Activated effector memory CD4-positive, alpha-beta T cell treated with anti-CD3 and anti-CD28 coated beads, Interleukin-2, amount 50 U/mL, for 16 hours (primary cell): ENCODE results near the gene MOV10.
"Not testable (repeated sequence)": the region's sequence is repeated elsewhere in the genome, so short reads cannot be mapped to it uniquely, and the experiment has no call there.

Experiments used
- DNase-seq: peaks from one replicate; pipeline ENCODE4 v3.0.0-alpha.2; 2020

Gene MOV10

DNA sequence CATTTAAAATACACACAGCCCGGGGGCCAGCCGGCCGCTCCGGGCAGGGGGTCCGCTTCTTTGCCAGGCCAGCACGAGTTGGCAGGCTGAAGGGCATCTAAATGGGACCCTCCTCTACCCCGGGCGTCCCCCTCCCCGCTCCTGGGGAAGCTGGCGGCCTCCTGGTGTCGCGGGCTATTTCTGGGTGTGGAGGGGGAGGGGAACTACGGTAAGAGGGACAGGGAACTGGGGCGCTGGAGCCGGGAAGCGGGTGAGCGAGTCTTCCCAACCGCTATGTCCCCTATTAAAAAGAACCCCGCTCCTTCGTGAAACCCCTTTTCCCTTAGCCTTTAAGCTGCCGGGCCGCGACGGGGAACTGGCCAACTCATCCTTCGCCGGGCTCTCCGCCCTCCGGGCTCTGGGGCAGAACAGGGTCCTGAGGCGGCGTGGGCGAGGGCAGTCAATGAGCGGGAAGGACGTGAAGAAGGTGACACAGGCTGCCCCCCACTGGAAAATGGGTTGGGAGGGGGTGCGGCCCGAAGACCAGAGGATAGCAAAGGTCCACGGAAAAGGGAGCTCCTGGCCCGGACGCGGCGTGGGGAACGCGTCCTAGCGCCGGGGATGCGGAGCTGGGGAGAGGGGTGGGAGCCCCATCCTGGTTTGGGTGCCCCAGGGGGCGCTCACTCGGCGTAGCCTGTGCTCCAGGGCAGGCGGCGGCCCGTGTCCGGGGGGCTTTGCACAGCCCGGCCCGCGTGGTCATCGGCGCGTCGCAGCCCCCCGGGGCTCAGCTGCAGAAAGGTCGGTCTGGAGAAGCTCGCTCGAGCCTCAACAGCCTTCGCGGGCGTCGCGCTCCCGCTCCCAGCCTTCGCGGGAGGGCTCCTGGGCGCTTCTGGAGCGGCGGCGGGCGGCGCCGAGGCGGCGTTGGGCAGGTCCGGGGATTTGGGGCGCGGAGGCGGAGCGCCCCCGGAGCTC, 40.1 kb downstream of the MOV10 start:
- peak; percentile 70 for DNase-seq

GRCh38 chr1:112715264-112716053, 41.0 kb downstream of the MOV10 start, which contains the start of gene PPM1J:
Gene PPM1J, minus strand, starts transcription at chr1:112715332. Its CDS starts 31 bp downstream, at chr1:112715301.
- peak; percentile 99 for DNase-seq

DNA sequence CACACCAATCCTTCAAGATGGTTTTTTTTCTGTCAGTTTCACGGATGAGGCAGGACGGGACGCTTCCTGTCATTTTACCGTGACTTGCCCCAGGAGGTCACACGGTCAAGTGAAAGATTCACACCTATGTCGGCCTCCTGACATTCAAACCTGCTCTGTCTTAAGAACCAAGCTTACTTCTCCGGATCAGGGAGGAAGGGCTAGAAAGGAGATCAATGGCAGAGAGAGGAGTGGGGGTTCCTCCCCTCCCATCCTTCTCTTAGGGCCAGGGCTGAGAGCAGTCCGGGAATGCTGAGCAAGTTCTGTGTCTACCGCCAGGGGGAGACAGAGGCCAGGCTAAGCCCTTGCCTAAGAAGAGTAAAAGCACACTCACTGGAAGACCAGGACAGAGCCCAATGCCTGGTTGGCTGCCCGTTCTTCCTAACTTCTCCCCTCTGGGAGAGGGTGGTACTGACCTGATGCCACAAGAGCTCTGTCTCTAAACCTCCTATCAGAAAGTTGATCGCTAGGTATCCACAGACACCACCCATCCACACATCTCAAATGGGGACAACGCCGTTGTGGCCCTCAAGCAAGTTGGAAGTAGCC, 41.8 kb downstream of the MOV10 start:
- peak; percentile 92 for DNase-seq

- DNase-seq: no peak
Observed at GRCh38 chr1:112717263-112717873, 42.9 kb downstream of the MOV10 start.

DNA sequence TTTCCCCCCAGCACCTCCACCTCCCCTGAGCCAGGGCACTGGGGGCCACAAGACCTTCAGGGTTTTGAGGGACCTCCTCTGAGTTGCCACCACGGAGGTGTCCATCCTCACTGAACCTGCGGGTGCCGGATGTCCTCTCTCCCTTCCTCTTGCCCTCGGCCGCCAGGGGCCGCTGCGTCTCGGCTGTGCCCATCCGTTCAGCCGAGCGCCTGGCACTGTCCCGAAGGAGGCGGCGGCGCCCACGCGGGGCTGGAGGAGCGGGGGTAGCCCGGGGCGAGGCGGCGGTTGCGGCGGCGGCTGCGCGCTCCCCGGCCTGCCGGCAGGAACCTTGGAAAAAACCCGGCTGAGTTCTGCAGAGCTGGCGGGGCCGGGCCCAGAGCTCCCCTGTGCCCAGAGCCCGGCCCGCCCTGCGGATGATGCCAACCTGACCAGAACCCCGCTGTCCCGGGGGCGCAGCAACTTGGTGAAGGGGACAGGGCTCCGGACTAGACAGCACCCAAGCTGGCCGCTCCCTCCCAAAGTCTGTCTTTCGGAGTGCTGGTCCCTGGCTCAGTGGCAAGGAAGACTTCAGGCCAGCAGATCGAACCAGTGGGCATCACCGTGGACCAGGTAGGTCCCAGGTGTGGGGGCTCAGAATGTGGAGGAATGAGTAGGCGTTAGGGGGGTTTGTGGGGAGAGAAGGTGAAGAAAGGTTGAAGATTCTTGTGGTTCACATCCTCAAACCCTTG, 44.4 kb downstream of the MOV10 start:
- peak; percentile 92 for DNase-seq

DNA sequence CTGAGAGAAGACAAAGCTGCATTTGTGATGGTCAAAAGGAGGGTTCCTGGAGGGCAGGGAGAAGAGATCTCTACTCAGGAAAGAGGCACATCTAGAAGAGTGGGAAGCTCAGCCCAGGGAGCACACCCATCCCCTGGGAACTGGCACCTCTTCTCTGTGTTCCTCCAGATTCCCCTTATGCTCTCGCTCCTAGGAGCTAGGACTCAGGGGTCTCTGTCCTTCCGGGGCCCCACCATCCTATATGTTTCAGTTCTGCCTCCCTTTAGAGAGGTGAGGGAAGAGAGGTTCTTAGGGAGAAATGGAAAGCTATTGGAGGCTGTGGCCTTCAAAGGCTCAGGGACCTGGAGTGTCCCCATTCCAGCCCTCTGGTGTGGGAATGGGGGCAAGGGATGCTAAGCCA, 45.2 kb downstream of the MOV10 start:
- DNase-seq: no peak

DNA sequence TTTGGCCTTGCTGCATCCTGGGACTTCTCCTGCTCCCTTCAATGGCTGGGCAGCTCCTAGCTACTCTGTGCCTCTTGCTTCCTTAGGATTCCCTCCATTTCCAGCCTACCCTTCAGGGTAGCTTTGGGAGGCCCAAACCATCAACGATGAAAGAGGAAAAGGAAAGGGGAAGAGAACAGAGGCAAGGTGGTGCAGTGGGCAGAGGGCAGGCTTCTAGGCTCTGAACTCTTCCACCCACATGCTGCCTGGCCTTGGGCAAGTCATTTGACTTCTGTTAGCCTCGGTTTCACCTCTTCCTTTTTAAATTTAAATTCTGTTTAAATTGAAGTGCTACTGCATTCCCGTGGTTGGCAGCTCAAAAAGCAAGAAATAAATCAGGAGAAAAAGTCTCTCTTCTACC, 46.3 kb downstream of the MOV10 start:
- no peak for DNase-seq

DNA sequence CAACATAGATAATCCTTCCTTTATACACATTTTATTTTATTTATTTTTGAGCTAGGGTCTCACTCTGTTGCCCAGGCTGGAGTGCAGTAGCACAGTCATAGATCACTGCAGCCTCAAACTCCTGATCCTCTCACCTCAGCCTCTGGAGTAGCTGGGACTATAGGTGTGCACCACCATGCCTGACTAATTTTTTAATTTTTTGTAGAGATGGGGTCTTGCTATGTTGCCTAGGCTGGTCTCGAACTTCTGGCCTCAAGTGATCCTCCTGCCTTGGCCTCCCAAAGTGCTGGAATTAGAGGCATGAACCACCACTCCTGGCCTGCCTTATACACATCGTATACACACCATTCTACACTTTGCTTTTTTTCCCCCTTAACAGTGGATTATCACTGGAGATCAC, 46.8 kb downstream of the MOV10 start:
- not testable (repeated sequence) for DNase-seq

DNA sequence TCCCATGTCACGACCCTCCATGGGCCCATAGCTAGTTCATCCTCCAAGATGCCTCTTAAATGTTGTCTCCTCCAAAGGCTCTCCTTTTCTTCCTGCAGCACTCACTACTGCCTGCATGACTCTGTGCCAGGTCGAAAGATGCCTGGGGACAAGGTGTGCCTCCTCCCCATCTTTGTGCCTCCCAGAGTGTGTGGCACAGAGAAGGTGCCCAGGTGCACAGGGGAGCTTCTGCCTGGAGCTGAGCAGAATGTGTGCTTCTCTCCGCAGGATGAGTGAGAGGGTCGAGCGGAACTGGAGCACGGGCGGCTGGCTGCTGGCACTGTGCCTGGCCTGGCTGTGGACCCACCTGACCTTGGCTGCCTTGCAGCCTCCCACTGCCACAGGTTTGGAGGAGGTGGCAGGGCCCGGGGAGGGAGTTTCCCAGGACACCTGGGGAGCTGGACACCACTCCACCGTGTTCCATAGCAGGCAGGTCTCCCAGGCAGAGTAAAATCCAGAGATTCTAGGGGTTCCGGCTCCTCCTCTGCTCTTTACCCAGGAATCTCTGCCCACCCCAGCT, 47.6 kb downstream of the MOV10 start:
- DNase-seq: no peak

DNA sequence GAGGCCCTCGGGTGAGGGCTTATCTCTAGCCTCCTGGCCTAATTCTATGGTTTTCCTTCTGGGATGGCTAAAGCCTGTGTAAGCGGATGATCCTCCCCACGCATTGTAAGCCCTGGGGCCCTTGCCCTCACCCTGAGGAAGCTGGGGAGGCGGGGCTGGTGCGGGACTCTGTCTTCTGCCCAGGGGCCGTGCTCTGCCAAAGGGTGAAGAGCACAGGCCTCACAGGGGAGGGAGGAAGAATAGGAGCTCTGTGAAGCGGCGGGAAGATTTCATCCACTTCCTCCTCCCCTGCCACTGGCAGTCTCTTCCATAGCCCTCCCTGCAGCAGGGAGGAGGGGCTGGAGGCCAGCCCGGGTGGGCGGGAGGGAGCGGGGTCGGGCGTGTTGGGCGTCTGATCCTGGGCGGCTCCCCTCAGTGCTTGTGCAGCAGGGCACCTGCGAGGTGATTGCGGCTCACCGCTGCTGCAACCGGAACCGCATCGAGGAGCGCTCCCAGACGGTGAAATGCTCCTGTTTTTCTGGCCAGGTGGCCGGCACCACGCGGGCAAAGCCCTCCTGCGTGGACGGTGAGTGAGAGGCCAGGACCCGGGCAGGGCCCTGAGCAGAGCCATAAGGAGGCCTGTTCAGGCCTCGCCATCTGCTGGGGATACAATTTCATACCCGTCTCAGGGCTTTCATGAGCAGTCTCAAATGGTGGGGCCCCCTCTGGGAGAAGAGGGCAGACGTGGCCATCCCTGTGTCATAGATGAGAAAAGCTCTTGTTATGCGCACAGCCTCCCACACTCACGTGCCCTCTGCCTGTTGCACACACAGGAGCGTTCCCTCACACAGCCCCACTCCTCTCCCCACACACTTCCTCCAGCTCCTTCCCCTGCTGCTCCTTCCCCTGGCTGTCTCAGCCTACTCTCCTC, 48.4 kb downstream of the MOV10 start:
- DNase-seq: no peak

GRCh38 chr1:112723511-112723839, 49.0 kb downstream of the MOV10 start:
- DNase-seq: no peak

- not testable (repeated sequence) for DNase-seq
Observed at GRCh38 chr1:112724240-112724639, 49.8 kb downstream of the MOV10 start.

GRCh38 chr1:112727716-112728115, 53.3 kb downstream of the MOV10 start:
- no peak for DNase-seq

- not testable (repeated sequence) for DNase-seq
Observed at GRCh38 chr1:112728306-112728971, 54.0 kb downstream of the MOV10 start.

- not testable (repeated sequence) for DNase-seq
Observed at GRCh38 chr1:112729011-112729410, 54.6 kb downstream of the MOV10 start.

DNA sequence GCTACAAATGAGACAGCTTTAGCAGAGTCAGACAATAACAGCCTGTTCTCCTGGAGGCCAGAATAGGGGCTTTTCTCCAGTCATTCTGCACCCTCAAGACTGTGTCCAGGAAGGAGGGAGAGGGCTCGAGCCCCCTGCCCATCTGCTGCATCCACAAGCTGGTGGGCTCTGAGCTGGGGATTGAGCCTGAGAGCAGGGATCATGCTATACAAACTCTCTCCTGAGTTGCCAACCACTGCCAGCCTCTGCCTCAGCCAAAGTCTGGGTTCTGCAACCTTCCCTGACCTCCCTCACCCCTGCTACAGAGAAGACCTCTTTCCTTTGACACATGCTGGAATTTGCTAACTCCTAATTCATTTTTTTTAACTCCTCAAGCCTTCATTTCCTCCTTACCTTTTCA, 55.5 kb downstream of the MOV10 start:
- DNase-seq: no peak

GRCh38 chr1:112731451-112731850, 57.0 kb downstream of the MOV10 start:
- no peak for DNase-seq

- DNase-seq: no peak
Observed at GRCh38 chr1:112735752-112736151, 61.3 kb downstream of the MOV10 start.

DNA sequence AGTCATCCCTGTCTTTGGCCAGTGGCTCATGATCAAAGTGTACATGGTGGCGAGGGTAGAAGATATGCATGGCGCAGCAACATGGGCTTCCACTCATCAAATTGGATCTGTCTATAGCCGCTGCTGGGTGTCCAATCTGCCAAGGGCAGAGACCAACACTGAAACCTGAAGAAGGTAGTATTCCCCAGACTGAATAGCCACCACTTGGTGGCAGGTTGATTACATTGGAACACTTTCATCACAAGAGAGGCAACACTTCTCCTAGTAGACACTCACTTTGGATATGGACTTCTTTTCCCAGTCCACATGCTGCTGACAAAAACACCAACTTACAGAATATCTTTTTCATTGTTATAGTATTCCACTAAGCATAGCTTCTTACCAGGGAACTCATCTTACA, 63.1 kb downstream of the MOV10 start:
- DNase-seq: no peak
